Esophagus squamous epithelium (tissue), 5 donors: Measurements from ENCODE around the gene RFC5. TPM values are rescaled to one million over a fixed set of nuclear protein-coding genes. Genes with fewer than 3 reads are reported as not detected.

Source experiments
- DNase-seq: peaks from one replicate; lab custom pipeline; 2025; lab: John Stamatoyannopoulos, UW
- H3K27ac ChIP-seq, 4 donors: fragments of 200-600 bp; sonication (generic); one replicate each; pipeline ENCODE4 v1.5.1; 2016 to 2019; ENCODE audit warnings: mild to moderate bottlenecking in 1 of 4
- H3K27me3 ChIP-seq, 4 donors: fragments of 200-600 bp; sonication (generic); 1 replicate in 3 of 4; 2 replicates in 1 of 4; pipeline versions ENCODE4 v1.5.1 to v1.6.0; 2017 to 2021; ENCODE audit warnings: antibody characterized with exemption in 1 of 4
- H3K36me3 ChIP-seq, 3 donors: fragments of 200-600 bp; sonication (generic); one replicate each; pipeline ENCODE4 v1.5.1; 2016 to 2019
- H3K4me1 ChIP-seq, 3 donors: fragments of 200-600 bp; sonication (generic); one replicate each; pipeline ENCODE4 v1.5.1; 2017 to 2019
- H3K4me3 ChIP-seq, 4 donors: fragments of 200-600 bp; sonication (generic); 1 replicate in 3 of 4; 2 replicates in 1 of 4; pipeline ENCODE4 v1.5.1; 2016 to 2019; ENCODE audit warnings: mild to moderate bottlenecking in 2 of 4, moderate library complexity in 1 of 4
- H3K9me3 ChIP-seq, 3 donors: fragments of 200-600 bp; sonication (generic); one replicate each; pipeline ENCODE4 v1.5.1; 2016 to 2019
- POLR2A ChIP-seq, 4 donors: fragments of 450-650 bp; IDR thresholded peaks; one replicate each; pipeline ENCODE4 v1.6.1; 2017; ENCODE audit warnings: antibody characterized with exemption in 4 of 4, mild to moderate bottlenecking in 4 of 4, moderate library complexity in 3 of 4
- WGBS, 2 donors: methylation state at CpG; one replicate each; pipeline ENCODE4 v1.1.5; 2018; 5-methylcytosine and 5-hydroxymethylcytosine counted together
- intact Hi-C: fragments of 100-400 bp; cut with DNase I; formaldehyde crosslinking; loops from one replicate; pipeline ENCODE4 v1.15.0; 2022
- total RNA-seq, 4 donors: library from RNA; depleted of rRNA; stranded (reverse); fragments of >200 nt; gene quantifications; one replicate each; pipeline ENCODE4 v1.1.0, GENCODE V29; 2016
- TF ChIP-seq, protein P1 (sequence below), 6 experiments: fragments of 450-650 bp in 4 of 6; fragments of 200-600 bp in 2 of 6; sonication (generic) in 2 of 6; IDR thresholded peaks; one replicate each; pipeline ENCODE4 v1.5.1; 2016 to 2019; ENCODE audit warnings: antibody characterized with exemption in 6 of 6, mild to moderate bottlenecking in 4 of 6, moderate library complexity in 4 of 6
- donor health status: DM: yes; HTN: yes; CAD: no.

Gene RFC5
- total RNA-seq, 4 donors from 2014 or later: 11.5 to 32.2 (median 19.1) TPM

DNA sequence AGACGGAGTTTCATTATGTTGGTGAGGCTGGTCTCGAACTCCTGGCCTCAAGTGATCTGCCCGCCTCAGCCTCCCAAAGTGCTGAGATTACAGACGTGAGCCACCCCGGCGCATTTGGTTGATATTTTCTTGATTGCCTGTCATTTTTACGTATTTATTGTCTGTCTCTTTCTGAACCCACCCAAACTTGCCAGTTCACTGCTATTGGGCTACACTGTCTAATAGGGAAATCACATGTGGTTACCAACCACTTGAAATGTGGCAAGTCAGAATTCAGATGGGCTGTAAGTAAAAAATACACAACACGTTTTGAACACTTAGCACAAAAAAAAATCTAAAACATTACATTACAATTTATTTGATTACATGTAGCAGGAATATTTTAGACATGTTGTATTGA is 42.4 kb downstream of the RFC5 start:
- intact Hi-C loops: no loop called here
- TF ChIP-seq, protein P1, sequence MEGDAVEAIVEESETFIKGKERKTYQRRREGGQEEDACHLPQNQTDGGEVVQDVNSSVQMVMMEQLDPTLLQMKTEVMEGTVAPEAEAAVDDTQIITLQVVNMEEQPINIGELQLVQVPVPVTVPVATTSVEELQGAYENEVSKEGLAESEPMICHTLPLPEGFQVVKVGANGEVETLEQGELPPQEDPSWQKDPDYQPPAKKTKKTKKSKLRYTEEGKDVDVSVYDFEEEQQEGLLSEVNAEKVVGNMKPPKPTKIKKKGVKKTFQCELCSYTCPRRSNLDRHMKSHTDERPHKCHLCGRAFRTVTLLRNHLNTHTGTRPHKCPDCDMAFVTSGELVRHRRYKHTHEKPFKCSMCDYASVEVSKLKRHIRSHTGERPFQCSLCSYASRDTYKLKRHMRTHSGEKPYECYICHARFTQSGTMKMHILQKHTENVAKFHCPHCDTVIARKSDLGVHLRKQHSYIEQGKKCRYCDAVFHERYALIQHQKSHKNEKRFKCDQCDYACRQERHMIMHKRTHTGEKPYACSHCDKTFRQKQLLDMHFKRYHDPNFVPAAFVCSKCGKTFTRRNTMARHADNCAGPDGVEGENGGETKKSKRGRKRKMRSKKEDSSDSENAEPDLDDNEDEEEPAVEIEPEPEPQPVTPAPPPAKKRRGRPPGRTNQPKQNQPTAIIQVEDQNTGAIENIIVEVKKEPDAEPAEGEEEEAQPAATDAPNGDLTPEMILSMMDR (IDR thresholded peaks at IDR 0.05): no peak
- no peak for TF ChIP-seq POLR2A (IDR thresholded peaks at IDR 0.05)
- 91 to 93% methylated on average over 8 of the region's 8 CpGs for WGBS, 2 donors
- Histone ChIP-seq H3K36me3 (no peaks in the 10 kb centered on the region), H3K27ac (peak overlapping the region in 2 of 4 donors; percentile 99), H3K27me3 (no peaks in the 10 kb centered on the region), H3K4me3 (no peak overlapping the region), H3K4me1 (peaks cover 13 to 78% (median 16%) of the 10 kb centered on the region in 3 donors), H3K9me3 (no peaks in the 10 kb centered on the region)
- no peak for DNase-seq

DNA sequence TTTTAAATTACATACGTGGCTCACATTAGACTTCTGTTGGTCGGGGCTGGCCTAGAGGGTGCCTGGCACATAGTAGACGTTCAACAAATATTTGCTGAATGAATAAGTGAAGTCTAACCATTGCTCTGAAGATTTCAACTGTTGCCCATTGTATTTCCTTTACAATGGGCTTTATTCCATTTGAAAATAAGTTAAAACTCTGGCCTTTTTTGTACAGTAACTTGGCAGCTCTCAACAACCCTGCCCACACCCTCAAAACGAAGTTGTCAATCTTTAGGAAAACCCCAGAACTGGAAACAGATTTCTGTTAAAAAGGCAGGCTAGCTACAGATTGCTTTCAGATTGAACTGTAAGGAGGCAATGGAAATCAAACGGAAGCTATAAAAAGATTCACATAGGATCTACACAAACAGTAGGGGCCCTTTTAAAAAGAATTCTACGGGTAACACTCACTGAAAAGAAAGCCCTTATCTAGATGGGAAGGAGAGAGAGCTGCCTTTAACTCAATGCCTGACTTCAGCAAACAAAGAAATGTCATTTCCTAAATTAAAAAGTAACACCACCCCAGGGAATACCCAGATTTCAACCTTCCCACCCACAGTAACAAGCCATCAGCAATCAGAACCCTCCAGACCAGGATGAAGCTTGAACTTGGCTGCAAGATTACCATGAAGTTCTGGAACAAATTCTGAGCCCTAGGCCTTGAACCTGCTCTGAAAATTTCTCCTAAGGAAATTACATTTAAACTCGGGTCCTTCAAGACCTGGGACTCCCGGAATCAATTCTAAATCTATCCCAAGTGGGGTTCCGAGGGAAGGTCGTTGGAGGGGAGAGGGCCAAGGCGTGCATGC is 43.1 kb downstream of the RFC5 start:
- no peak for TF ChIP-seq POLR2A (IDR thresholded peaks at IDR 0.05)
- TF ChIP-seq, protein P1 (IDR thresholded peaks at IDR 0.05): no peak
- no peaks in the 10 kb centered on the region for H3K36me3 ChIP-seq
- 9 to 20% methylated on average over 11 of the region's 11 CpGs for WGBS, 2 donors
- intact Hi-C loops: no loop called here
- no peaks in the 10 kb centered on the region for H3K27me3 ChIP-seq
- H3K9me3 ChIP-seq: no peaks in the 10 kb centered on the region
- H3K27ac ChIP-seq: peak overlapping the region; percentile 97 to 100 (median 99)
- no peak for DNase-seq
- H3K4me3 ChIP-seq: peak overlapping the region; percentile 77 to 93 (median 88)
- peaks cover 13 to 76% (median 16%) of the 10 kb centered on the region in 3 donors for H3K4me1 ChIP-seq

DNA sequence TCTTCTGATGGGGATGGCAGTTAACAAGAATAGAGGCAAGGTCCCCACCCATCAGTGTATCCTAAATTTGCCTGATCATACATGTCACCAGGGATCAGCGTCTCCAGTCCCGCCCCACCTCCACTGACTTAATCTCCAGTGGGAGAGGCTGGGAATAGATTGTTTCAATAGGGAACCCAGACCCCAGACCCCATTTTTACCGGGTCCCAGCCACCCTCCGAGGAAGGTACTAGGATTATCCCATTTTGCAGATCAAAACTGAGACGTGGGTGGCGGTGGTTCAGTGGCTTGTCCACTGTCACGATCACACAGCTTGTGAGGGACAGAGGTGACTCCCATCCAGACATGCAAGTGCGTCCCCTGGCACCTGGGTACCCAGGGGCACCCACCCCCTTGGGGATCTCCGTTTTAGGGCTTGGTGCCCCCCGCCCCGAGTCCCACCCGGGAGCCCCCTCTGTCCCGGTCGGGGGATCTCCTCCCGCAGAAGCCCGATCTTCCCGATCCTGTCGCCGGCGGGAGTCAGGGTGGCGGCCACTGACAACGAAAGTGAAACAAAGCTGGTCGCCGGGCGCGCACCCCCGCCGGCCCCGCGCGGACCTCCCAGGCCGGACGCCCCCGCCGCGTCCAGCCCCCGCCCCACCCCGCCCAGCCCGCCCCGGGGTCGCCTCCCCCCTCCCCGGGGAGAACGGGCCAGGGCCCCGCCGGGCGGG is 44.0 kb downstream of the RFC5 start:
- TF ChIP-seq, protein P1 (IDR thresholded peaks at IDR 0.05): no peak
- TF ChIP-seq POLR2A (IDR thresholded peaks at IDR 0.05): no peak
- H3K27ac ChIP-seq: peak overlapping the region; percentile 97 to 100 (median 99)
- no peaks in the 10 kb centered on the region for H3K9me3 ChIP-seq
- H3K27me3 ChIP-seq: no peaks in the 10 kb centered on the region
- peaks cover 13 to 69% (median 16%) of the 10 kb centered on the region in 3 donors for H3K4me1 ChIP-seq
- H3K36me3 ChIP-seq: no peaks in the 10 kb centered on the region
- intact Hi-C loops: no loop called here
- no peak for DNase-seq
- peak overlapping the region; percentile 77 to 93 (median 88) for H3K4me3 ChIP-seq
- WGBS, 2 donors: 4 to 9% methylated on average over 4 of the region's 46 CpGs

DNA sequence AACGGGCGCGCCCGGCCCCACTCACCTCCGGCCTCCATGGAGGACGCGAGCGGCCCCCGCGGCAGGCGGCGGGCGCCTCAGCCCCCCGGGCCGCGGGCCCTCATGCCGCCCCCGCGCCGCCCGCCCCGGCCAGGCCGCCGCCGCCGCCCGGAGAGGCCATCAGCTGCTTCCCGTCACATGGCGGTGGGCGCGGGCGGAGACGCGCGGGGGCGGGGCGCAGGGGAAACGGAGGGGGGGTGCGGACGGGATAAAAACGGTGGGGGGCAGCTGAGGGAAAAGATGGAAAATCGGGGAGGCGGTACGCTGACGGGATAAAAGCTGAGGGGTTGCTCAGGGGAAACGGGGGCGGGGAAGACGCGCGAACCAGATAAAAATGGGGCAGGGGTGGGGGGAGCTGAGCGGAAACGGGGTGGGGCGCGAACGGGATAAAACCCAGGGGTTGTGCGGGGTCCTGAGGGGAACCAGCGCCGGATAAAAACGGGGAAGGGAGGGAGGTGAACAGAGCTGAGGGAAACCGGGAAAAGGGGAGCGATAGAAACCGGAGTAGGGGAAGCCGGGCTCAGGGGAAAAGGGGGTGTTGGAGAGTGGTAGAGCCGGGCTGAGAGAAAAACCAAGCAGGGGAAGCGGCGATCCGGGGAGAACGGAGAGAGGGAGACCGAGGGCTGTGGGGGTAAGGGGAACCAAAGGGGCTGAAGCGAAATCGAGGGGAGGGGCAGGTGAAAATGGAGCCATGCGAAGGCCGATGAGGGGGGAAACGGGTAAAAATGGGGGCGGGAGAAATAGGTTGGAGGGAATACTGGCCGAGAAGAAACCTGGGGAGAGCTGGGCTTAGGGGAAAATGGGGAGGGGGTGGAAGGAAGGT is 44.7 kb downstream of the RFC5 start, which contains the start of gene WSB2:
Gene WSB2 (minus strand): TSS at position 169 of the 862 bp plus-strand sequence. CDS start 131 bp downstream, at position 38.
- 0 to 1% methylated on average over 32 to 35 of the region's 76 CpGs for WGBS, 2 donors
- peak; percentile 8 for DNase-seq
- Histone ChIP-seq H3K36me3 (no peaks in the 10 kb centered on the region), H3K4me1 (peaks cover 13 to 61% (median 16%) of the 10 kb centered on the region in 3 donors), H3K9me3 (no peaks in the 10 kb centered on the region), H3K27ac (peak within 1 kb of the TSS; percentile 97 to 100 (median 99)), H3K27me3 (no peaks in the 10 kb centered on the region), H3K4me3 (peak within 1 kb of the TSS; percentile 77 to 93 (median 88))
- intact Hi-C loops: no loop called here
- TF ChIP-seq, protein P1 (IDR thresholded peaks at IDR 0.05): no peak
- no peak for TF ChIP-seq POLR2A (IDR thresholded peaks at IDR 0.05)
